Hepatocyte (in vitro differentiated cells): ENCODE results near the gene SIL1. TPM values are rescaled to one million over a fixed set of nuclear protein-coding genes. Genes with fewer than 3 reads are reported as not detected.

Source experiments
- DNase-seq: peaks from one replicate; pipeline ENCODE4 v3.0.0-alpha.2; 2016; ENCODE audit warnings: low spot score
- H2AFZ ChIP-seq: fragments of 200-600 bp; sonication (generic); 2 replicates; pipeline ENCODE4 v1.6.0; 2016; ENCODE audit warnings: antibody characterized with exemption, mild to moderate bottlenecking
- H3K27ac ChIP-seq: fragments of 200-600 bp; sonication (generic); 2 replicates; pipeline ENCODE4 v1.5.1; 2016; ENCODE audit warnings: mild to moderate bottlenecking
- H3K27me3 ChIP-seq: fragments of 200-600 bp; sonication (generic); 2 replicates; pipeline ENCODE4 v1.6.1; 2016
- H3K36me3 ChIP-seq: fragments of 200-600 bp; sonication (generic); replicated peaks from 2 replicates; pipeline ENCODE4 v1.5.1; 2016; ENCODE audit warnings: low read depth; ENCODE audit not compliant: insufficient read depth
- H3K4me1 ChIP-seq: fragments of 200-600 bp; sonication (generic); 2 replicates; pipeline ENCODE4 v1.5.1; 2016; ENCODE audit warnings: mild to moderate bottlenecking, moderate library complexity; ENCODE audit not compliant: insufficient read depth
- H3K4me2 ChIP-seq: fragments of 200-600 bp; sonication (generic); 2 replicates; pipeline ENCODE4 v1.6.0; 2016
- H3K4me3 ChIP-seq: fragments of 200-600 bp; sonication (generic); 2 replicates; pipeline ENCODE4 v1.5.1; 2016; ENCODE audit warnings: mild to moderate bottlenecking
- H3K79me2 ChIP-seq: fragments of 200-600 bp; sonication (generic); 2 replicates; pipeline ENCODE4 v1.6.0; 2017; ENCODE audit warnings: mild to moderate bottlenecking
- H3K9me2 ChIP-seq: fragments of 200-600 bp; sonication (generic); replicated peaks from 2 replicates; pipeline ENCODE4 v1.6.0; 2017; ENCODE audit warnings: mild to moderate bottlenecking; ENCODE audit not compliant: insufficient read depth
- H3K9me3 ChIP-seq: fragments of 200-600 bp; sonication (generic); 2 replicates; pipeline ENCODE4 v1.5.1; 2016; ENCODE audit warnings: low read depth, mild to moderate bottlenecking
- H4K20me1 ChIP-seq: fragments of 200-600 bp; sonication (generic); 2 replicates; pipeline ENCODE4 v1.6.0; 2016; ENCODE audit warnings: mild to moderate bottlenecking; ENCODE audit not compliant: insufficient read depth, poor library complexity, severe bottlenecking
- CTCF ChIP-seq: fragments of 200-600 bp; sonication (generic); IDR thresholded peaks from 2 replicates; pipeline ENCODE4 v1.5.1; 2016; ENCODE audit warnings: antibody characterized with exemption, mild to moderate bottlenecking; ENCODE audit not compliant: poor library complexity
- EZH2 ChIP-seq: fragments of 200-600 bp; sonication (generic); IDR thresholded peaks from 2 replicates; pipeline ENCODE4 v1.6.1; 2016; ENCODE audit warnings: antibody characterized with exemption, mild to moderate bottlenecking, borderline replicate concordance
- EZH2phosphoT487 ChIP-seq: fragments of 200-600 bp; sonication (generic); IDR thresholded peaks from one replicate; pipeline ENCODE4 v1.6.1; 2018; ENCODE audit warnings: antibody characterized with exemption, mild to moderate bottlenecking, low read depth, moderate library complexity; ENCODE audit not compliant: unreplicated experiment, severe bottlenecking
- WGBS: methylation state at CpG from one replicate; pipeline ENCODE4 v1.1.6; 2016; ENCODE audit warnings: low lambda C conversion rate; ENCODE audit errors: missing lambda C conversion rate; 5-methylcytosine and 5-hydroxymethylcytosine counted together
- polyA plus RNA-seq: library from polyadenylated mRNA; unstranded; fragments of >200 nt; fragmentation: Nextera tagmentation; extraction: Ambion mirVana; gene quantifications from 2 replicates; pipeline ENCODE4 v1.2.1, GENCODE V29; 2016
- total RNA-seq: library from RNA; depleted of rRNA; stranded (reverse); fragments of >200 nt; gene quantifications from 2 replicates; pipeline ENCODE4 v1.2.3, GENCODE V29; 2014

SIL1 gene
- total and polyA plus RNA-seq, 2 experiments from 2014 or later = 82.0 to 176 TPM

GRCh38 chr5:138966236-138966985 lies 231.8 kb downstream of the SIL1 start:
- no peak overlapping the region for H3K27ac ChIP-seq
- H3K79me2 ChIP-seq = no peaks in the 10 kb centered on the region
- DNase-seq = no peak
- no peaks in the 10 kb centered on the region for H3K9me2 ChIP-seq
- TF ChIP-seq EZH2phosphoT487 (no peak), CTCF (no peak), EZH2 (no peak)
- H2AFZ ChIP-seq = no peak overlapping the region
- H3K36me3 ChIP-seq = no peaks in the 10 kb centered on the region
- no peaks in the 10 kb centered on the region for H3K9me3 ChIP-seq
- peaks cover 33% of the 10 kb centered on the region for H3K4me1 ChIP-seq
- H3K4me3 ChIP-seq = no peak overlapping the region
- 96% methylated on average over 10 of the region's 10 CpGs for WGBS
- no peak overlapping the region for H3K4me2 ChIP-seq
- H3K27me3 ChIP-seq = no peaks in the 10 kb centered on the region
- no peaks in the 10 kb centered on the region for H4K20me1 ChIP-seq

GRCh38 chr5:138965626-138966025 lies 232.5 kb downstream of the SIL1 start:
- TF ChIP-seq EZH2phosphoT487 (no peak), EZH2 (no peak), CTCF (no peak)
- no peak overlapping the region for H2AFZ ChIP-seq
- H3K27ac ChIP-seq = peak overlapping the region; percentile 19
- H3K9me2 ChIP-seq = no peaks in the 10 kb centered on the region
- no peaks in the 10 kb centered on the region for H3K36me3 ChIP-seq
- no peaks in the 10 kb centered on the region for H3K9me3 ChIP-seq
- peaks cover 33% of the 10 kb centered on the region for H3K4me1 ChIP-seq
- DNase-seq = no peak
- no peaks in the 10 kb centered on the region for H3K79me2 ChIP-seq
- no peaks in the 10 kb centered on the region for H3K27me3 ChIP-seq
- H4K20me1 ChIP-seq = no peaks in the 10 kb centered on the region
- WGBS = 91% methylated on average over 2 of the region's 2 CpGs
- no peak overlapping the region for H3K4me2 ChIP-seq
- H3K4me3 ChIP-seq = no peak overlapping the region

- Histone ChIP-seq H3K4me3 (no peak overlapping the region), H3K9me2 (no peaks in the 10 kb centered on the region), H3K4me2 (peak overlapping the region; percentile 21), H3K27me3 (no peaks in the 10 kb centered on the region), H4K20me1 (no peaks in the 10 kb centered on the region), H3K9me3 (no peaks in the 10 kb centered on the region), H3K27ac (peak overlapping the region; percentile 19), H3K79me2 (no peaks in the 10 kb centered on the region), H3K36me3 (no peaks in the 10 kb centered on the region), H2AFZ (no peak overlapping the region), H3K4me1 (peaks cover 33% of the 10 kb centered on the region)
- TF ChIP-seq EZH2phosphoT487 (no peak), CTCF (no peak), EZH2 (no peak)
- WGBS = 40% methylated on average over 7 of the region's 7 CpGs
- DNase-seq = peak; percentile 32
Observed at GRCh38 chr5:138964647-138965201, 233.4 kb downstream of the SIL1 start.
